HEK293 (cell line): ENCODE measurements around the gene TSHR.

Source experiments
- CTCF ChIA-PET: fragments of 350-600 bp; formaldehyde crosslinking; extraction: SDS; loops from one replicate; lab custom pipeline; 2021; ENCODE audit warnings: antibody characterized with exemption; lab: Yijun Ruan, JAX
- POLR2A ChIA-PET: fragments of 300-600 bp; formaldehyde crosslinking; extraction: SDS; loops from one replicate; lab custom pipeline; 2020; ENCODE audit warnings: antibody characterized with exemption, inconsistent platforms; lab: Yijun Ruan, JAX
- H3K27ac ChIP-seq: fragments of 200-500 bp; sonication (Bioruptor generic); 2 replicates; pipeline ENCODE4 v1.5.1; 2014; ENCODE audit warnings: low read depth, low read length, control low read depth, inconsistent platforms; ENCODE audit errors: extremely low read depth
- H3K36me3 ChIP-seq, 2 experiments: fragments of 200-500 bp in 1 of 2; sonication (Bioruptor generic) in 1 of 2; 1 replicate in 1 of 2; 2 replicates in 1 of 2; pipeline ENCODE4 v1.5.1; 2014 to 2017; ENCODE audit warnings: inconsistent platforms in 2 of 2, low read length in 2 of 2; ENCODE audit not compliant: control insufficient read depth in 2 of 2, insufficient read depth in 1 of 2
- H3K4me1 ChIP-seq: fragments of 200-500 bp; sonication (Bioruptor generic); 2 replicates; pipeline ENCODE4 v1.5.1; 2014; ENCODE audit warnings: mild to moderate bottlenecking, low read length, inconsistent platforms; ENCODE audit not compliant: control insufficient read depth, insufficient read depth
- H3K4me3 ChIP-seq: 2 replicates; pipeline ENCODE4 v1.5.1; 2011; ENCODE audit warnings: low read depth, mild to moderate bottlenecking, control low read depth, low read length, moderate library complexity
- H3K9me3 ChIP-seq: fragments of 200-500 bp; sonication (Bioruptor generic); 2 replicates; pipeline ENCODE4 v1.5.1; 2014; ENCODE audit warnings: low read depth, low read length, inconsistent platforms; ENCODE audit not compliant: control insufficient read depth, insufficient read depth
- GLIS2 ChIP-seq: fragments of 450-650 bp; formaldehyde crosslinking; IDR thresholded peaks from 2 replicates; pipeline ENCODE4 v1.5.1; 2016; ENCODE audit warnings: missing biosample characterization, missing genetic modification characterization
- HOXD13 ChIP-seq: sonication (generic); formaldehyde crosslinking; IDR thresholded peaks from 2 replicates; pipeline ENCODE4 v1.8.0; 2022; ENCODE audit warnings: missing genetic modification reagents, borderline replicate concordance
- INSM2 ChIP-seq: fragments of 450-650 bp; formaldehyde crosslinking; IDR thresholded peaks from 2 replicates; pipeline ENCODE4 v1.5.1; 2016; ENCODE audit warnings: missing biosample characterization, missing genetic modification characterization
- OSR2 ChIP-seq: fragments of 450-650 bp; formaldehyde crosslinking; IDR thresholded peaks from 2 replicates; pipeline ENCODE4 v1.5.1; 2016; ENCODE audit warnings: missing biosample characterization, missing genetic modification characterization
- SP2 ChIP-seq: fragments of 450-650 bp; formaldehyde crosslinking; IDR thresholded peaks from 2 replicates; pipeline ENCODE4 v1.5.1; 2016; ENCODE audit warnings: missing biosample characterization, missing genetic modification characterization
- SP7 ChIP-seq: fragments of 450-650 bp; formaldehyde crosslinking; IDR thresholded peaks from 2 replicates; pipeline ENCODE4 v1.5.1; 2016; ENCODE audit warnings: missing biosample characterization, missing genetic modification characterization
- TCF7L2 ChIP-seq: IDR thresholded peaks from 2 replicates; pipeline ENCODE4 v1.6.1; 2011; ENCODE audit warnings: low read depth, mild to moderate bottlenecking, inconsistent platforms, low read length, moderate library complexity, borderline replicate concordance
- WT1 ChIP-seq: fragments of 450-650 bp; formaldehyde crosslinking; IDR thresholded peaks from 2 replicates; pipeline ENCODE4 v1.5.1; 2016; ENCODE audit warnings: missing biosample characterization, missing genetic modification characterization
- ZBTB21 ChIP-seq: fragments of 450-650 bp; formaldehyde crosslinking; IDR thresholded peaks from 2 replicates; pipeline ENCODE4 v1.5.1; 2017; ENCODE audit warnings: missing biosample characterization, missing genetic modification characterization
- ZBTB48 ChIP-seq: fragments of 450-650 bp; formaldehyde crosslinking; IDR thresholded peaks from 2 replicates; pipeline ENCODE4 v1.5.1; 2016; ENCODE audit warnings: missing biosample characterization, missing genetic modification characterization
- ZBTB49 ChIP-seq: fragments of 450-650 bp; formaldehyde crosslinking; IDR thresholded peaks from 2 replicates; pipeline ENCODE4 v1.5.1; 2016; ENCODE audit warnings: missing biosample characterization, missing genetic modification characterization, low read depth
- ZBTB8A ChIP-seq: fragments of 450-650 bp; formaldehyde crosslinking; IDR thresholded peaks from 2 replicates; pipeline ENCODE4 v1.5.1; 2016; ENCODE audit warnings: missing biosample characterization, missing genetic modification characterization
- ZEB2 ChIP-seq: fragments of 450-650 bp; formaldehyde crosslinking; IDR thresholded peaks from 2 replicates; pipeline ENCODE4 v1.5.1; 2016; ENCODE audit warnings: missing biosample characterization, missing genetic modification characterization
- ZFHX2 ChIP-seq: fragments of 450-650 bp; formaldehyde crosslinking; conservative IDR thresholded peaks from 2 replicates; pipeline ENCODE4 v1.5.1; 2016; ENCODE audit warnings: missing biosample characterization, missing genetic modification characterization
- ZNF174 ChIP-seq: fragments of 450-650 bp; formaldehyde crosslinking; IDR thresholded peaks from 2 replicates; pipeline ENCODE4 v1.5.0; 2017; ENCODE audit warnings: missing biosample characterization, mild to moderate bottlenecking, missing genetic modification characterization
- ZNF2 ChIP-seq: fragments of 450-650 bp; formaldehyde crosslinking; IDR thresholded peaks from 2 replicates; pipeline ENCODE4 v1.5.1; 2016; ENCODE audit warnings: missing biosample characterization, missing genetic modification characterization
- ZNF280C ChIP-seq: fragments of 450-650 bp; formaldehyde crosslinking; IDR thresholded peaks from 2 replicates; pipeline ENCODE4 v1.5.1; 2016; ENCODE audit warnings: missing biosample characterization, missing genetic modification characterization
- ZNF302 ChIP-seq: fragments of 450-650 bp; formaldehyde crosslinking; IDR thresholded peaks from 2 replicates; pipeline ENCODE4 v1.5.1; 2016; ENCODE audit warnings: missing biosample characterization, missing genetic modification characterization, low read depth
- ZNF335 ChIP-seq: fragments of 450-650 bp; formaldehyde crosslinking; conservative IDR thresholded peaks from 2 replicates; pipeline ENCODE4 v1.5.1; 2016; ENCODE audit warnings: missing biosample characterization, missing genetic modification characterization
- ZNF341 ChIP-seq: fragments of 450-650 bp; formaldehyde crosslinking; IDR thresholded peaks from 2 replicates; pipeline ENCODE4; 2016; ENCODE audit warnings: low read depth, missing biosample characterization, missing genetic modification characterization
- ZNF366 ChIP-seq: fragments of 450-650 bp; formaldehyde crosslinking; conservative IDR thresholded peaks from 2 replicates; pipeline ENCODE4 v1.5.1; 2016; ENCODE audit warnings: missing biosample characterization, missing genetic modification characterization
- ZNF37A ChIP-seq: fragments of 450-650 bp; IDR thresholded peaks from 2 replicates; pipeline ENCODE4 v1.5.1; 2018; ENCODE audit warnings: missing biosample characterization, missing genetic modification characterization
- ZNF394 ChIP-seq: fragments of 450-650 bp; formaldehyde crosslinking; IDR thresholded peaks from 2 replicates; pipeline ENCODE4 v1.5.1; 2016; ENCODE audit warnings: missing biosample characterization, missing genetic modification characterization, mild to moderate bottlenecking, moderate library complexity, borderline replicate concordance
- ZNF473 ChIP-seq: fragments of 450-650 bp; formaldehyde crosslinking; IDR thresholded peaks from 2 replicates; pipeline ENCODE4 v1.5.1; 2017; ENCODE audit warnings: missing biosample characterization, missing genetic modification characterization
- ZNF48 ChIP-seq: fragments of 450-650 bp; formaldehyde crosslinking; IDR thresholded peaks from 2 replicates; pipeline ENCODE4 v1.5.1; 2016; ENCODE audit warnings: missing biosample characterization, missing genetic modification characterization
- ZNF560 ChIP-seq: fragments of 450-650 bp; formaldehyde crosslinking; IDR thresholded peaks from 2 replicates; pipeline ENCODE4 v1.5.1; 2017; ENCODE audit warnings: missing biosample characterization, missing genetic modification characterization, borderline replicate concordance
- ZNF561 ChIP-seq: fragments of 450-650 bp; IDR thresholded peaks from 2 replicates; pipeline ENCODE4 v1.5.1; 2018; ENCODE audit warnings: missing biosample characterization, missing genetic modification characterization, borderline replicate concordance
- ZNF585B ChIP-seq: fragments of 450-650 bp; formaldehyde crosslinking; IDR thresholded peaks from 2 replicates; pipeline ENCODE4 v1.5.1; 2016; ENCODE audit warnings: missing biosample characterization, missing genetic modification characterization
- ZNF629 ChIP-seq: fragments of 450-650 bp; formaldehyde crosslinking; IDR thresholded peaks from 2 replicates; pipeline ENCODE4 v1.5.1; 2017; ENCODE audit warnings: missing biosample characterization, missing genetic modification characterization
- ZNF658 ChIP-seq: fragments of 450-650 bp; formaldehyde crosslinking; IDR thresholded peaks from 2 replicates; pipeline ENCODE4; 2016; ENCODE audit warnings: missing biosample characterization, missing genetic modification characterization
- ZSCAN30 ChIP-seq: fragments of 450-650 bp; IDR thresholded peaks from 2 replicates; pipeline ENCODE4 v1.5.1; 2018; ENCODE audit warnings: missing biosample characterization, mild to moderate bottlenecking, missing genetic modification characterization, moderate library complexity
- TF ChIP-seq, protein P1 (sequence below): fragments of 450-650 bp; formaldehyde crosslinking; IDR thresholded peaks from 2 replicates; pipeline ENCODE4 v1.5.1; 2016; ENCODE audit warnings: missing biosample characterization, missing genetic modification characterization

TSHR gene

GRCh38 chr14:80948291-80948690, 7.1 kb upstream of the TSHR start:
- H3K36me3 ChIP-seq: no peaks in the 10 kb centered on the region
- no peak overlapping the region for H3K27ac ChIP-seq
- H3K9me3 ChIP-seq: no peaks in the 10 kb centered on the region
- no peak overlapping the region for H3K4me3 ChIP-seq
- no peaks in the 10 kb centered on the region for H3K4me1 ChIP-seq
- POLR2A ChIA-PET: interaction anchor here (0.5 kb wide), 1 partner anchor 272 kb away, joined by 3 read pairs; the partner anchor contains the start of gene GTF2A1
- no peak for TF ChIP-seq ZNF473 (tag by site-specific recombination)
- no peak for TF ChIP-seq SP7 (tag by site-specific recombination)
- TF ChIP-seq ZNF394 (tag by site-specific recombination): no peak
- TF ChIP-seq, protein P1, sequence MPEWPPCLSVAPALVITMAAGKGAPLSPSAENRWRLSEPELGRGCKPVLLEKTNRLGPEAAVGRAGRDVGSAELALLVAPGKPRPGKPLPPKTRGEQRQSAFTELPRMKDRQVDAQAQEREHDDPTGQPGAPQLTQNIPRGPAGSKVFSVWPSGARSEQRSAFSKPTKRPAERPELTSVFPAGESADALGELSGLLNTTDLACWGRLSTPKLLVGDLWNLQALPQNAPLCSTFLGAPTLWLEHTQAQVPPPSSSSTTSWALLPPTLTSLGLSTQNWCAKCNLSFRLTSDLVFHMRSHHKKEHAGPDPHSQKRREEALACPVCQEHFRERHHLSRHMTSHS: no peak
- no peak for TF ChIP-seq ZNF2
- no peak for TF ChIP-seq ZBTB8A (tag by site-specific recombination)
- TF ChIP-seq ZNF280C: no peak
- TF ChIP-seq ZNF585B (tag by site-specific recombination): no peak
- no peak for TF ChIP-seq ZNF335 (tag by site-specific recombination)
- TF ChIP-seq HOXD13 (CRISPR knock-in tag): no peak
- no peak for TF ChIP-seq WT1 (tag by site-specific recombination)
- TF ChIP-seq ZBTB21 (tag by site-specific recombination): no peak
- TF ChIP-seq ZSCAN30 (tag by site-specific recombination): no peak
- no peak for TF ChIP-seq INSM2
- CTCF ChIA-PET: no interaction called here

- CTCF ChIA-PET: no interaction called here
- no peaks in the 10 kb centered on the region for H3K4me1 ChIP-seq
- TF ChIP-seq ZNF37A (tag by site-specific recombination) (no peak), ZNF302 (no peak), TCF7L2 (no peak), ZNF560 (tag by site-specific recombination) (no peak), ZFHX2 (tag by site-specific recombination) (no peak), GLIS2 (no peak), ZEB2 (tag by site-specific recombination) (no peak), ZNF341 (tag by site-specific recombination) (no peak), ZNF366 (tag by site-specific recombination) (no peak), OSR2 (no peak), ZNF629 (tag by site-specific recombination) (no peak), SP2 (tag by site-specific recombination) (no peak), ZNF561 (tag by site-specific recombination) (no peak), ZBTB49 (tag by site-specific recombination) (no peak), SP7 (tag by site-specific recombination) (no peak), ZNF658 (tag by site-specific recombination) (no peak), ZNF48 (no peak), ZBTB48 (tag by site-specific recombination) (no peak), ZNF174 (no peak)
- TF ChIP-seq, all 188 proteins: peak for 0
- Histone ChIP-seq H3K4me3 (no peak overlapping the region), H3K27ac (no peak overlapping the region), H3K9me3 (no peaks in the 10 kb centered on the region), H3K36me3 (no peaks in the 10 kb centered on the region)
- POLR2A ChIA-PET: no interaction called here
These were observed 3.9 kb upstream of the TSHR start for GRCh38 chr14:80951491-80951890.
